ENCODE results near the gene PIR.

DNA sequence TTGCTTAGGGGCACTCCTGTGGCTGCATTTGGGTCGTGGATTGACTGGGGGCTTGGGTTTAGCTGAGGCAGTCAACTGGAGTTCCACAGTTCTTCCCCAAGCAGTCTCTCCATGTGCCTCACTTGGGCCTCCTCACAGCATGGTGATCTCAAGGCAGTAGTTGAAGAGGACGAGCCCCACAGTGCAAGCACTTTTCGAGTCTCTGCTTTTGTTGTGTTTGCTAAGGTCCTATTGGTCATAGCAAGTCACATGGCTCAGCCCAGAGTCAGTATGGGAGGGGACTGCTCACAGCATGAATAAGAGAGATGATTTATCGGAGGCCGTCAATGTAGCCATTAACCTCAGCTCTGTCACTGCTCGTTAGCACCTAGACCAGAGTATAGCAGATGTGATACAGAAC, 37.2 kb upstream of the PIR start:
- TF ChIP-seq, protein P1, sequence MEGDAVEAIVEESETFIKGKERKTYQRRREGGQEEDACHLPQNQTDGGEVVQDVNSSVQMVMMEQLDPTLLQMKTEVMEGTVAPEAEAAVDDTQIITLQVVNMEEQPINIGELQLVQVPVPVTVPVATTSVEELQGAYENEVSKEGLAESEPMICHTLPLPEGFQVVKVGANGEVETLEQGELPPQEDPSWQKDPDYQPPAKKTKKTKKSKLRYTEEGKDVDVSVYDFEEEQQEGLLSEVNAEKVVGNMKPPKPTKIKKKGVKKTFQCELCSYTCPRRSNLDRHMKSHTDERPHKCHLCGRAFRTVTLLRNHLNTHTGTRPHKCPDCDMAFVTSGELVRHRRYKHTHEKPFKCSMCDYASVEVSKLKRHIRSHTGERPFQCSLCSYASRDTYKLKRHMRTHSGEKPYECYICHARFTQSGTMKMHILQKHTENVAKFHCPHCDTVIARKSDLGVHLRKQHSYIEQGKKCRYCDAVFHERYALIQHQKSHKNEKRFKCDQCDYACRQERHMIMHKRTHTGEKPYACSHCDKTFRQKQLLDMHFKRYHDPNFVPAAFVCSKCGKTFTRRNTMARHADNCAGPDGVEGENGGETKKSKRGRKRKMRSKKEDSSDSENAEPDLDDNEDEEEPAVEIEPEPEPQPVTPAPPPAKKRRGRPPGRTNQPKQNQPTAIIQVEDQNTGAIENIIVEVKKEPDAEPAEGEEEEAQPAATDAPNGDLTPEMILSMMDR (IDR thresholded peaks at IDR 0.05) = no peak
- TF ChIP-seq POLR2A (IDR thresholded peaks at IDR 0.05) = no peak
- no peak for TF ChIP-seq EP300 (IDR thresholded peaks at IDR 0.05)
- no peak for TF ChIP-seq POLR2AphosphoS5 (IDR thresholded peaks at IDR 0.05)
